HepG2 (cell line): ENCODE data around the gene BMI1. TPM values are rescaled to one million over a fixed set of nuclear protein-coding genes. Genes with fewer than 3 reads are reported as not detected.

ENCODE experiments used
- ARID3A ChIP-seq: IDR thresholded peaks from 2 replicates; pipeline ENCODE4 v1.6.1; 2012; ENCODE audit warnings: low read depth, low read length, improper control_type of control experiment
- ARNTL ChIP-seq: sonication (generic); formaldehyde crosslinking; IDR thresholded peaks from 2 replicates; pipeline ENCODE4 v1.4.0; 2020; ENCODE audit warnings: mild to moderate bottlenecking, missing genetic modification reagents
- BRCA1 ChIP-seq: sonication (generic); formaldehyde crosslinking; IDR thresholded peaks from 2 replicates; pipeline ENCODE4 v1.4.0; 2020; ENCODE audit warnings: missing genetic modification reagents
- CBX2 ChIP-seq, 2 experiments: fragments of 200-600 bp in 1 of 2; sonication (generic); formaldehyde crosslinking in 1 of 2; IDR thresholded peaks; 2 replicates each; pipeline versions ENCODE4 v1.7.0 to v1.8.1; 2018 to 2022; ENCODE audit warnings: low read depth in 2 of 2, low read length in 1 of 2, mild to moderate bottlenecking in 1 of 2, missing genetic modification reagents in 1 of 2
- DNMT1 ChIP-seq: sonication (generic); formaldehyde crosslinking; IDR thresholded peaks from 2 replicates; pipeline ENCODE4 v1.5.1; 2020; ENCODE audit warnings: mild to moderate bottlenecking, missing genetic modification reagents
- ELF1 ChIP-seq: sonication (generic); formaldehyde crosslinking; IDR thresholded peaks from 2 replicates; pipeline ENCODE4 v1.4.0; 2020; ENCODE audit warnings: missing genetic modification reagents
- ERF ChIP-seq: IDR thresholded peaks from 2 replicates; pipeline ENCODE4 v1.6.1; 2018; ENCODE audit warnings: missing biosample characterization, missing genetic modification reagents
- GRHL1 ChIP-seq: sonication (generic); formaldehyde crosslinking; conservative IDR thresholded peaks from 2 replicates; pipeline ENCODE4 v1.8.0; 2022; ENCODE audit warnings: missing genetic modification reagents
- HDAC1 ChIP-seq: sonication (generic); formaldehyde crosslinking; IDR thresholded peaks from 2 replicates; pipeline ENCODE4 v1.5.1; 2020; ENCODE audit warnings: mild to moderate bottlenecking, missing genetic modification reagents
- KMT2A ChIP-seq: sonication (generic); formaldehyde crosslinking; IDR thresholded peaks from 2 replicates; pipeline ENCODE4 v1.4.0; 2020; ENCODE audit warnings: missing genetic modification reagents
- MEF2D ChIP-seq: sonication (generic); formaldehyde crosslinking; IDR thresholded peaks from 2 replicates; pipeline ENCODE4 v1.5.1; 2020; ENCODE audit warnings: mild to moderate bottlenecking, missing genetic modification reagents
- SRF ChIP-seq: IDR thresholded peaks from 2 replicates; pipeline ENCODE4 v1.6.1; 2011; ENCODE audit warnings: mild to moderate bottlenecking, low read depth, low read length, moderate library complexity
- ZC3H13 ChIP-seq: sonication (generic); formaldehyde crosslinking; IDR thresholded peaks from 2 replicates; pipeline ENCODE4 v1.8.1; 2023; ENCODE audit warnings: mild to moderate bottlenecking, missing genetic modification reagents, moderate library complexity
- ZNF10 ChIP-seq: sonication (generic); formaldehyde crosslinking; IDR thresholded peaks from 2 replicates; pipeline ENCODE4 v1.4.0; 2020; ENCODE audit warnings: mild to moderate bottlenecking, low read depth, missing genetic modification reagents, borderline replicate concordance
- ZNF329 ChIP-seq: sonication (generic); formaldehyde crosslinking; IDR thresholded peaks from 2 replicates; pipeline ENCODE4 v1.9.0; 2021; ENCODE audit warnings: low read depth, mild to moderate bottlenecking, missing genetic modification reagents
- ZNF619 ChIP-seq: sonication (generic); formaldehyde crosslinking; IDR thresholded peaks from 2 replicates; pipeline ENCODE4 v1.4.0; 2020; ENCODE audit warnings: mild to moderate bottlenecking, missing genetic modification reagents
- ZNF652 ChIP-seq: IDR thresholded peaks from 2 replicates; pipeline ENCODE4 v1.6.1; 2016; ENCODE audit warnings: low read depth, borderline replicate concordance
- polyA plus RNA-seq, 8 experiments: library from polyadenylated mRNA; depleted of rRNA in 3 of 8; stranded (reverse) in 7 of 8; unstranded in 1 of 8; fragments of >200 nt; fragmentation: Illumina TruSeq in 4 of 8; extraction: Trizol in 4 of 8; gene quantifications; 2 replicates each; pipeline versions ENCODE4 v1.2.1 to v1.2.3, GENCODE V29; 2011 to 2016; ENCODE audit warnings: low read depth in 4 of 8, missing spikeins in 1 of 8, mixed read lengths in 1 of 8; ENCODE audit not compliant: insufficient read depth in 1 of 8
- total RNA-seq, 5 experiments: library from RNA; depleted of rRNA; stranded (reverse); fragments of >200 nt; fragmentation: Illumina TruSeq; extraction: Trizol; gene quantifications; 2 replicates each; pipeline ENCODE4 v1.2.3, GENCODE V29; 2016; ENCODE audit warnings: low read depth in 1 of 5
- TF ChIP-seq, protein P1 (sequence below): sonication (generic); formaldehyde crosslinking; IDR thresholded peaks from 2 replicates; pipeline ENCODE4 v1.8.0; 2022; ENCODE audit warnings: mild to moderate bottlenecking, missing genetic modification reagents
- TF ChIP-seq, protein P2 (sequence below): sonication (generic); formaldehyde crosslinking; IDR thresholded peaks from 2 replicates; pipeline ENCODE4 v1.8.1; 2023; ENCODE audit warnings: mild to moderate bottlenecking, moderate library complexity, missing genetic modification reagents
- TF ChIP-seq, protein P3 (sequence below): sonication (generic); formaldehyde crosslinking; IDR thresholded peaks from 2 replicates; pipeline ENCODE4 v1.8.0; 2022; ENCODE audit warnings: missing genetic modification reagents, mild to moderate bottlenecking, moderate library complexity, borderline replicate concordance

The BMI1 gene
- total and polyA plus RNA-seq, 2 of the 13 experiments (the other 11 are each of a cell fraction or from before 2014, with no cell fraction given) = 30.5 to 44.0 TPM

DNA sequence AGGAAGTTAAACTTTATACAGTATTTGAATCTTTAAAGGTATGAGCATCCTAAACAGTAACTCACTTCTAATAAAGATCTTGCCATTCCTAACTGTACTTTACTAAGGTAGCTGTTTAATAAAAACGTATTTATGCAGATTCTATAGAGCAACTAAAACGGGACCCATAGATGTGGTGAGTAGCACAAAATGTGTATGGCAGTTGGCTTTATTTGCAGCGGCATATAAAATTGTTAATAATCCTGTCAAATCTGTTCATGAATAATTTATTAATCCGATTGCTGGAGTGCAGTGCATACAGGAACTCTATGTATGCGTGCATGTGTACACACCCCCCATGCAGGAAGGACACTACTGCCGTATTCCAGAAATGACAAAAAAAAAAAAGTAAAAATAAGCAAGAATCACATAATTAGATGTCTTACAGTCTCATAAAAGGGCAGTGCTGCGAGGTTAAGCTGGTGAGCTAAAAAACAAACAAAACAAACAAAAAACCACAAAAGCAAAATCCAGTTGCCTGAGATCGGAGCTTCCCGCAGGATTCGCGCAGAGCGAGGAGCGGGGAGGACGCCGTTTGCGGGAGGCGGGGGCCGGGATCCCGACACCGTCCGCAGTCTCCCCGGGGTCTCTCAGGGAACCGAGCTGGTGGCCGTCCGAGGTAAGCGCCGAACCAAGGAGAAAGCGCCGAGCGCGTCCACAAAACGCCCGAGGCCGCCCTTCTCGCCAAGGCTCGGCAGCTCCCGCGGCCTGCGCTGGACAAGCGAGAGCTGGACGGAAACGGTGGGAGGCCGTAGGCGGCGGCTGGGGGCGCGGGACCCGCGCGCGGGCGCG, 5.2 kb upstream of the BMI1 start (continued):
- TF ChIP-seq, protein P1, sequence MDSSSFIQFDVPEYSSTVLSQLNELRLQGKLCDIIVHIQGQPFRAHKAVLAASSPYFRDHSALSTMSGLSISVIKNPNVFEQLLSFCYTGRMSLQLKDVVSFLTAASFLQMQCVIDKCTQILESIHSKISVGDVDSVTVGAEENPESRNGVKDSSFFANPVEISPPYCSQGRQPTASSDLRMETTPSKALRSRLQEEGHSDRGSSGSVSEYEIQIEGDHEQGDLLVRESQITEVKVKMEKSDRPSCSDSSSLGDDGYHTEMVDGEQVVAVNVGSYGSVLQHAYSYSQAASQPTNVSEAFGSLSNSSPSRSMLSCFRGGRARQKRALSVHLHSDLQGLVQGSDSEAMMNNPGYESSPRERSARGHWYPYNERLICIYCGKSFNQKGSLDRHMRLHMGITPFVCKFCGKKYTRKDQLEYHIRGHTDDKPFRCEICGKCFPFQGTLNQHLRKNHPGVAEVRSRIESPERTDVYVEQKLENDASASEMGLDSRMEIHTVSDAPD (CRISPR knock-in tag) = no peak
- TF ChIP-seq HDAC1 = 0 out of 2 replicates have a peak, but pooled peaks have one; percentile 10
- TF ChIP-seq ZNF619 = peak; percentile 12; the same call in 1 of the 2 replicates
- TF ChIP-seq BRCA1 (CRISPR knock-in tag) = peak; percentile 40; the same call in 1 of the 2 replicates
- peak; percentile 96 for TF ChIP-seq CBX2 (IDR thresholded peaks at IDR 0.05; ENCODE audit: low read depth, low read length)
- TF ChIP-seq CBX2 (CRISPR knock-in tag; IDR thresholded peaks at IDR 0.05; ENCODE audit: low read depth) = peak; percentile 71; the same call in 1 of the 2 replicates
- TF ChIP-seq ZNF329 = no peak
- TF ChIP-seq, protein P2, sequence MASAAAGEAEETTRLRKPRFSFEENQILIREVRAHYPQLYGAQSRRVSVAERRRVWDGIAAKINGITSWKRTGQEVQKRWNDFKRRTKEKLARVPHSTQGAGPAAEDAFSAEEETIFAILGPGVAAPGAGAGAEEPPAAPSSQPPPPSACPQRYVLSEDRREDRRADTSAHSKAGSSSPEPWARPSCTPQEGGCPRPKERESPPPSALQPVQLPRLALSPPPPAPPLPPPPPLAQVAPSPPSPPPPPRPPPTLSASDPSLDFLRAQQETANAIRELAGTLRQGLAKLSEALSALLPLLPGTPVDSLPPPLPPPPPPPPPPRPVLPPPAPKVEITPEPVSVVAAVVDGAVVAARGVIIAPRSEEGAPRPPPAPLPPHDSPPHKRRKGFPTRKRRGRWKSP = peak; percentile 5; the same call in 1 of the 2 replicates
- TF ChIP-seq ZNF10 (CRISPR knock-in tag) = no peak
- no peak for TF ChIP-seq MEF2D
- TF ChIP-seq ELF1 (CRISPR knock-in tag) = no peak
- TF ChIP-seq ERF (CRISPR knock-in tag) = 0 out of 2 replicates have a peak, but pooled peaks have one; percentile 1
- no peak; the same call in 1 of the 2 replicates for TF ChIP-seq ARNTL
- TF ChIP-seq DNMT1 (CRISPR knock-in tag) = no peak
- TF ChIP-seq SRF = no peak
- no peak for TF ChIP-seq KMT2A
- TF ChIP-seq ARID3A = no peak
- no peak for TF ChIP-seq GRHL1 (CRISPR knock-in tag)
- TF ChIP-seq, protein P3, sequence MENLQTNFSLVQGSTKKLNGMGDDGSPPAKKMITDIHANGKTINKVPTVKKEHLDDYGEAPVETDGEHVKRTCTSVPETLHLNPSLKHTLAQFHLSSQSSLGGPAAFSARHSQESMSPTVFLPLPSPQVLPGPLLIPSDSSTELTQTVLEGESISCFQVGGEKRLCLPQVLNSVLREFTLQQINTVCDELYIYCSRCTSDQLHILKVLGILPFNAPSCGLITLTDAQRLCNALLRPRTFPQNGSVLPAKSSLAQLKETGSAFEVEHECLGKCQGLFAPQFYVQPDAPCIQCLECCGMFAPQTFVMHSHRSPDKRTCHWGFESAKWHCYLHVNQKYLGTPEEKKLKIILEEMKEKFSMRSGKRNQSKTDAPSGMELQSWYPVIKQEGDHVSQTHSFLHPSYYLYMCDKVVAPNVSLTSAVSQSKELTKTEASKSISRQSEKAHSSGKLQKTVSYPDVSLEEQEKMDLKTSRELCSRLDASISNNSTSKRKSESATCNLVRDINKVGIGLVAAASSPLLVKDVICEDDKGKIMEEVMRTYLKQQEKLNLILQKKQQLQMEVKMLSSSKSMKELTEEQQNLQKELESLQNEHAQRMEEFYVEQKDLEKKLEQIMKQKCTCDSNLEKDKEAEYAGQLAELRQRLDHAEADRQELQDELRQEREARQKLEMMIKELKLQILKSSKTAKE (CRISPR knock-in tag) = no peak
- no peak for TF ChIP-seq ZNF652
- TF ChIP-seq ZC3H13 = no peak
